B cell (primary cell): ENCODE measurements around the gene MRPL54. TPM values are rescaled to one million over a fixed set of nuclear protein-coding genes. Genes with fewer than 3 reads are reported as not detected.

Experiments
- ATAC-seq: fragments of 200-7000 bp; cut with Tn5 transposase; one replicate; pipeline ENCODE4 v1.10.0; 2021; ENCODE audit warnings: low read depth, mild to moderate bottlenecking, moderate number of reproducible peaks, moderate library complexity
- CTCF ChIA-PET: fragments of 350-600 bp; sonication (Branson Sonifier 250); formaldehyde crosslinking; loops from one replicate; lab custom pipeline; 2021; ENCODE audit warnings: antibody characterized with exemption, inconsistent platforms; lab: Charles Lee
- POLR2A ChIA-PET: fragments of 350-600 bp; sonication (Branson Sonifier 250); formaldehyde crosslinking; loops from one replicate; lab custom pipeline; 2021; ENCODE audit warnings: antibody characterized with exemption; lab: Charles Lee
- DNase-seq: peaks from one replicate; pipeline ENCODE4 v3.0.0; 2013
- H2AFZ ChIP-seq: 2 replicates; pipeline ENCODE4 v1.6.1; 2012; ENCODE audit warnings: mild to moderate bottlenecking, low read depth, low read length; ENCODE audit not compliant: insufficient read depth, poor library complexity, severe bottlenecking
- H3K27ac ChIP-seq, 2 donors: 1 replicate in 1 of 2; 2 replicates in 1 of 2; pipeline ENCODE4 v1.5.1; 2012 to 2013; ENCODE audit warnings: low read length in 2 of 2, mild to moderate bottlenecking in 2 of 2, moderate library complexity in 1 of 2
- H3K27me3 ChIP-seq, 4 experiments: fragments of 200-600 bp in 1 of 4; sonication (generic) in 1 of 4; replicated peaks in 1 of 4; 1 replicate in 2 of 4; 2 replicates in 2 of 4; pipeline versions ENCODE4 v1.6.1 to v1.7.0; 2013 to 2016; ENCODE audit warnings: low read length in 3 of 4, mild to moderate bottlenecking in 2 of 4, mixed read lengths in 1 of 4, moderate library complexity in 1 of 4; ENCODE audit not compliant: insufficient read depth in 4 of 4, control insufficient read depth in 3 of 4; ENCODE audit errors: control extremely low read depth in 1 of 4
- H3K36me3 ChIP-seq, 2 experiments: replicated peaks in 1 of 2; 1 replicate in 1 of 2; 2 replicates in 1 of 2; pipeline versions ENCODE4 v1.6.1 to v1.7.1; 2013; ENCODE audit warnings: low read length in 1 of 2; ENCODE audit not compliant: insufficient read depth in 2 of 2, control insufficient read depth in 1 of 2; ENCODE audit errors: control extremely low read depth in 1 of 2, extremely low read depth in 1 of 2
- H3K4me1 ChIP-seq, 2 donors: fragments of 200-600 bp in 1 of 2; sonication (generic) in 1 of 2; 1 replicate in 1 of 2; 2 replicates in 1 of 2; pipeline versions ENCODE4 v1.5.1 to v1.6.1; 2013 to 2017; ENCODE audit warnings: low read length in 2 of 2; ENCODE audit not compliant: control insufficient read depth in 2 of 2, insufficient read depth in 2 of 2
- H3K4me2 ChIP-seq: replicated peaks from 2 replicates; pipeline ENCODE3; 2012; ENCODE audit warnings: mild to moderate bottlenecking, low read depth, low read length; ENCODE audit not compliant: poor library complexity, severe bottlenecking
- H3K4me3 ChIP-seq, 5 experiments: fragments of 200-600 bp in 1 of 5; sonication (generic) in 1 of 5; 1 replicate in 3 of 5; 2 replicates in 2 of 5; pipeline versions ENCODE4 v1.5.1 to v1.7.0; 2011 to 2016; ENCODE audit warnings: low read length in 4 of 5, mild to moderate bottlenecking in 4 of 5, low read depth in 2 of 5, control low read depth in 1 of 5, moderate library complexity in 1 of 5; ENCODE audit not compliant: insufficient read depth in 1 of 5; ENCODE audit errors: control extremely low read depth in 1 of 5, extremely low read depth in 1 of 5
- H3K79me2 ChIP-seq: fragments of 200-600 bp; sonication (generic); one replicate; pipeline ENCODE4 v1.6.0; 2016; ENCODE audit warnings: low read length; ENCODE audit not compliant: control insufficient read depth, insufficient read depth
- H3K9ac ChIP-seq: fragments of 200-600 bp; sonication (generic); 2 replicates; pipeline ENCODE4 v1.6.1; 2017; ENCODE audit warnings: mild to moderate bottlenecking, low read length, moderate library complexity
- H3K9me3 ChIP-seq, 3 donors: one replicate each; pipeline versions ENCODE4 v1.6.1 to v1.7.1; 2013; ENCODE audit warnings: low read length in 2 of 3; ENCODE audit not compliant: control insufficient read depth in 2 of 3, insufficient read depth in 1 of 3; ENCODE audit errors: control extremely low read depth in 1 of 3
- H4K20me1 ChIP-seq: 2 replicates; pipeline ENCODE4 v1.6.0; 2012; ENCODE audit warnings: mild to moderate bottlenecking, low read length; ENCODE audit not compliant: insufficient read depth, control insufficient read depth, poor library complexity, severe bottlenecking
- H3K27ac Mint-ChIP-seq: one replicate; pipeline ENCODE4 v1.8.0; 2021; ENCODE audit warnings: mixed read lengths
- H3K27me3 Mint-ChIP-seq: one replicate; pipeline ENCODE4 v1.8.0; 2021; ENCODE audit warnings: mixed read lengths
- H3K4me1 Mint-ChIP-seq: one replicate; pipeline ENCODE4 v1.8.0; 2021; ENCODE audit warnings: mixed read lengths
- H3K4me3 Mint-ChIP-seq: one replicate; pipeline ENCODE4 v1.8.0; 2021; ENCODE audit warnings: mixed read lengths
- H3K9me3 Mint-ChIP-seq: one replicate; pipeline ENCODE4 v1.8.0; 2022; ENCODE audit warnings: mixed read lengths; ENCODE audit not compliant: insufficient read depth
- EZH2 ChIP-seq: IDR thresholded peaks from 2 replicates; pipeline ENCODE4 v1.6.1; 2012; ENCODE audit warnings: borderline replicate concordance, low read depth, mild to moderate bottlenecking, moderate library complexity, low read length; ENCODE audit not compliant: insufficient read depth, poor library complexity, severe bottlenecking
- WGBS: methylation state at CpG from one replicate; pipeline ENCODE4 v1.1.5; 2013; ENCODE audit warnings: missing lambda C conversion rate; ENCODE audit not compliant: insufficient coverage; 5-methylcytosine and 5-hydroxymethylcytosine counted together
- intact Hi-C: fragments of 100-400 bp; cut with micrococcal nuclease; formaldehyde crosslinking; loops from one replicate; pipeline ENCODE4 v1.10.0; 2022
- polyA plus RNA-seq: library from polyadenylated mRNA; depleted of rRNA; stranded (reverse); fragments of >200 nt; gene quantifications from 2 replicates; pipeline ENCODE4 v1.2.3, GENCODE V29; 2012
- total RNA-seq, 2 donors: library from RNA; stranded (reverse); fragments of 120-200 nt in 1 of 2; gene quantifications; 1 replicate in 1 of 2; 2 replicates in 1 of 2; pipeline versions ENCODE4 v1.2.3 to v1.2.4, GENCODE V29; 2013 to 2022
- TF ChIP-seq, protein P1 (sequence below): fragments of 200-600 bp; IDR thresholded peaks from one replicate; pipeline ENCODE4 v1.8.0; 2022; ENCODE audit warnings: antibody characterized with exemption, mild to moderate bottlenecking

MRPL54 gene
- total and polyA plus RNA-seq, 2 donors (not counting 1 experiment from before 2014, with no cell fraction given): 54.3 to 75.1 TPM

DNA sequence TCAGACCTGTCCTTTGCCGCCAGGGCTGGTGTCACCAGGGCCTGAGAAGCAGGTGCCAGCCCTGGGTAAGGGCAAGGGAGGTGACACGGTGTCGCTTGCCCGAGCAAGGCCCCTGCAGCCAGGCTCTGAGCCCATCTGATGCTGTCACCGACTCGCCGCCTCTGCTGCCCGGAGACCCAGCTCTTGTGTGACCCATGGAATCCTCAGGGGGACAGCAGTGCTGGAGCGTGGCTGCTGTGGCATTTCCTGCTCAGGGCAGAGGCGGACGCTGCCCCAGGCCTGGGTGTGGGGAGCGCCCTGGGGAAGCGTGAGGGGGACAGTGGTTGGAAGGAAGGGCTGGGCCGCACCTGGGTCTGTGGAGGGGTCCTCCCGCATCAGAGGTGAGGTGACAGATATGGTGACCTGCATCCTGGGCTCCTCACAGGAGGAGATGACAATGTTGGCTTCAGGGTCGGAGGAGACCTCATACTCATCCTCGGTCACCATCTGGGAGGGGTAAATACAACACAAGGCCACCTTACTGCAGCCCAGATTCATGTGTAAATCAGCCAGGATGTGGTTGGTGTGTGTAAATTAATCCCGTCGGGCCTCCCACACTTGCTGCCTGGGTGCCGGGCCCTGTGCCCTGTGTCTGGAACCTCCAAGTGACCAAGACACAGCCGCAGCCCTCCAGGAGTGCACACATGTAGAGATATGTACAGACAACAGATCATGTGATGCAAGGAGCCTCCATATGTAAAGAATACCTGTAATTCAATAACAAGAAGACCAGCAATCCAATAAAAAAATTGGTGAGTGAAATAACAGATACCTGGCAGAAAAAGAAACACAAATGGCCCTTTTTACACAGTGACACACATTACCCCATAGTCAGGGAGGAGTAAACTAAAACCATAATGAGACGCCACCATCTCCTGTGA, 51.3 kb downstream of the MRPL54 start:
- peaks cover 48 to 62% of the 10 kb centered on the region in 2 donors for H3K4me1 ChIP-seq
- peak overlapping the region; percentile 21 for H2AFZ ChIP-seq
- no peaks in the 10 kb centered on the region for H3K27me3 ChIP-seq
- peak overlapping the region; percentile 60 for H3K4me2 ChIP-seq
- no peak for TF ChIP-seq EZH2
- TF ChIP-seq, protein P1, sequence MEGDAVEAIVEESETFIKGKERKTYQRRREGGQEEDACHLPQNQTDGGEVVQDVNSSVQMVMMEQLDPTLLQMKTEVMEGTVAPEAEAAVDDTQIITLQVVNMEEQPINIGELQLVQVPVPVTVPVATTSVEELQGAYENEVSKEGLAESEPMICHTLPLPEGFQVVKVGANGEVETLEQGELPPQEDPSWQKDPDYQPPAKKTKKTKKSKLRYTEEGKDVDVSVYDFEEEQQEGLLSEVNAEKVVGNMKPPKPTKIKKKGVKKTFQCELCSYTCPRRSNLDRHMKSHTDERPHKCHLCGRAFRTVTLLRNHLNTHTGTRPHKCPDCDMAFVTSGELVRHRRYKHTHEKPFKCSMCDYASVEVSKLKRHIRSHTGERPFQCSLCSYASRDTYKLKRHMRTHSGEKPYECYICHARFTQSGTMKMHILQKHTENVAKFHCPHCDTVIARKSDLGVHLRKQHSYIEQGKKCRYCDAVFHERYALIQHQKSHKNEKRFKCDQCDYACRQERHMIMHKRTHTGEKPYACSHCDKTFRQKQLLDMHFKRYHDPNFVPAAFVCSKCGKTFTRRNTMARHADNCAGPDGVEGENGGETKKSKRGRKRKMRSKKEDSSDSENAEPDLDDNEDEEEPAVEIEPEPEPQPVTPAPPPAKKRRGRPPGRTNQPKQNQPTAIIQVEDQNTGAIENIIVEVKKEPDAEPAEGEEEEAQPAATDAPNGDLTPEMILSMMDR: no peak
- Mint-ChIP-seq H3K27me3 (no peaks in the 10 kb centered on the region), H3K27ac (peak overlapping the region; percentile 80), H3K4me3 (no peak overlapping the region), H3K9me3 (no peaks in the 10 kb centered on the region), H3K4me1 (peaks cover 58% of the 10 kb centered on the region)
- DNase-seq (no peak), ATAC-seq (no peak)
- 72% methylated on average over 16 of the region's 22 CpGs for WGBS
- no peaks in the 10 kb centered on the region for H3K79me2 ChIP-seq
- intact Hi-C loops: loop anchor here (2.0 kb wide), 1 partner anchor 51 kb away; the partner anchor contains the start of gene MRPL54
- H3K36me3 ChIP-seq: no peaks in the 10 kb centered on the region
- peaks cover 0 to 31% (median 0%) of the 10 kb centered on the region in 3 donors for H3K9me3 ChIP-seq
- peak overlapping the region; percentile 83 to 86 for H3K27ac ChIP-seq
- ChIA-PET POLR2A (no interaction called here), CTCF (interaction anchor here (2.5 kb wide), 1 partner anchor 8 kb away, joined by 14 read pairs; no protein-coding TSS in a partner anchor)
- H3K9ac ChIP-seq: no peak overlapping the region
- H3K4me3 ChIP-seq: no peak overlapping the region
- no peaks in the 10 kb centered on the region for H4K20me1 ChIP-seq

DNA sequence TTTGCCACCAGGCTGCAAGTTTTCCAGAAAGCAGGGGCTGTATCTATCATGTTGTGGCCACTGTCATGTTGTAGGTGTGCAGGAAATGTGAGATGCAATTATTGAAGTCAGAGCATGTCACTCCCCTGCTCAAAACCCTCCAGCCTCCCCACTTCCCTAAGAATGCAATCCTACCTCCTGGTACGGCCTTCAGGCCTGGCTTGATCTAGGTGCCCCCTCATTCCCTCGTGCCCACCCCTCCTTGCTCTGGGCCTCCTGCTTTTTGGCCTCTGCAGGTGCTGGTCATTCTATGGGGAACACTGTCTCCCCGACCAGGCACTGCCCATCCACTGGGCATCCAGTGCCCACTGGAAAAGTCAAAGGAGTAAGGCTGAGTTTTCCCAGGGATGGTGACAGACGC, 52.2 kb downstream of the MRPL54 start:
- no peaks in the 10 kb centered on the region for H3K27me3 Mint-ChIP-seq
- Histone ChIP-seq H3K79me2 (no peaks in the 10 kb centered on the region), H3K9me3 (peaks cover 0 to 25% (median 0%) of the 10 kb centered on the region in 3 donors), H3K4me2 (no peak overlapping the region), H3K4me3 (no peak overlapping the region), H3K4me1 (peaks cover 46 to 59% of the 10 kb centered on the region in 2 donors), H3K9ac (no peak overlapping the region), H2AFZ (no peak overlapping the region), H3K36me3 (no peaks in the 10 kb centered on the region), H3K27me3 (no peaks in the 10 kb centered on the region), H3K27ac (no peak overlapping the region), H4K20me1 (no peaks in the 10 kb centered on the region)
- POLR2A ChIA-PET: no interaction called here
- CTCF ChIA-PET: no interaction called here
- DNase-seq (no peak), ATAC-seq (no peak)
- no peak overlapping the region for H3K27ac Mint-ChIP-seq
- WGBS: 100% methylated on average over 3 of the region's 4 CpGs
- no peak overlapping the region for H3K4me3 Mint-ChIP-seq
- no peak for TF ChIP-seq EZH2
- TF ChIP-seq, protein P1: no peak
- H3K9me3 Mint-ChIP-seq: no peaks in the 10 kb centered on the region
- intact Hi-C loops: no loop called here
- H3K4me1 Mint-ChIP-seq: peaks cover 52% of the 10 kb centered on the region
